ENCODE results near the gene PLEKHB2.
"Not testable (repeated sequence)": the region's sequence is repeated elsewhere in the genome, so short reads cannot be mapped to it uniquely, and the experiment has no call there.

Gene PLEKHB2

GRCh38 chr2:131093696-131094462 lies 11.3 kb upstream of the PLEKHB2 start:
- no peak for DNase-seq

GRCh38 chr2:131094463-131095281 lies 10.5 kb upstream of the PLEKHB2 start:
- no peak for DNase-seq

GRCh38 chr2:131103165-131103564 lies 2.0 kb upstream of the PLEKHB2 start:
- DNase-seq = no peak

GRCh38 chr2:131104487-131105155 lies 515 bp upstream of the PLEKHB2 start:
- peak; percentile 37 for DNase-seq

GRCh38 chr2:131105950-131106801 lies 1.0 kb downstream of the PLEKHB2 start:
- peak; percentile 46 for DNase-seq

- DNase-seq = no peak
Measured at GRCh38 chr2:131112529-131112928, 7.4 kb downstream of the PLEKHB2 start.

- no peak for DNase-seq
Measured at GRCh38 chr2:131113566-131114227, 8.6 kb downstream of the PLEKHB2 start.

- not testable (repeated sequence) for DNase-seq
Measured at GRCh38 chr2:131114950-131115349, 9.8 kb downstream of the PLEKHB2 start.

GRCh38 chr2:131115752-131116151 lies 10.6 kb downstream of the PLEKHB2 start:
- no peak for DNase-seq

- no peak for DNase-seq
Measured at GRCh38 chr2:131120815-131121317, 15.7 kb downstream of the PLEKHB2 start.

- DNase-seq = no peak
Measured at GRCh38 chr2:131121464-131121863, 16.3 kb downstream of the PLEKHB2 start.

GRCh38 chr2:131122496-131122895 lies 17.4 kb downstream of the PLEKHB2 start:
- DNase-seq = no peak

- DNase-seq = no peak
Measured at GRCh38 chr2:131123192-131123591, 18.1 kb downstream of the PLEKHB2 start.

- DNase-seq = no peak
Measured at GRCh38 chr2:131125195-131125757, 20.1 kb downstream of the PLEKHB2 start.

GRCh38 chr2:131126436-131126835 lies 21.3 kb downstream of the PLEKHB2 start:
- DNase-seq = no peak

GRCh38 chr2:131127076-131127475 lies 21.9 kb downstream of the PLEKHB2 start:
- no peak for DNase-seq

GRCh38 chr2:131127981-131128380 lies 22.8 kb downstream of the PLEKHB2 start:
- DNase-seq = no peak

- DNase-seq = no peak
Measured at GRCh38 chr2:131130298-131130596, 25.1 kb downstream of the PLEKHB2 start.

GRCh38 chr2:131132729-131133128 lies 27.6 kb downstream of the PLEKHB2 start:
- DNase-seq = no peak

- no peak for DNase-seq
Measured at GRCh38 chr2:131140581-131140980, 35.4 kb downstream of the PLEKHB2 start.

GRCh38 chr2:131142849-131143248 lies 37.7 kb downstream of the PLEKHB2 start:
- no peak for DNase-seq

GRCh38 chr2:131143803-131144202 lies 38.7 kb downstream of the PLEKHB2 start:
- DNase-seq = no peak
